Fibroblast of villous mesenchyme (primary cell): ENCODE results near the gene JAK1. TPM values are rescaled to one million over a fixed set of nuclear protein-coding genes. Genes with fewer than 3 reads are reported as not detected.

Source experiments
- DNase-seq: peaks from one replicate; pipeline ENCODE4 v3.0.0-alpha.2; 2010; ENCODE audit warnings: low read depth
- H3K4me3 ChIP-seq: 2 replicates; pipeline ENCODE4 v1.5.1; 2011; ENCODE audit warnings: low read depth, mild to moderate bottlenecking, low read length
- CTCF ChIP-seq: IDR thresholded peaks from 2 replicates; pipeline ENCODE4 v1.5.1; 2012; ENCODE audit warnings: low read depth, mild to moderate bottlenecking, low read length; ENCODE audit not compliant: insufficient read depth
- total RNA-seq: library from RNA; depleted of rRNA; stranded (reverse); fragments of >200 nt; gene quantifications from 2 replicates; pipeline ENCODE4 v1.2.3, GENCODE V29; 2012

Gene JAK1
- total RNA-seq, 1 donor: 125 TPM

- TF ChIP-seq CTCF: no peak
- no peak overlapping the region for H3K4me3 ChIP-seq
- DNase-seq: no peak
Observed at GRCh38 chr1:64873576-64873975, 92.8 kb downstream of the JAK1 start.

GRCh38 chr1:64872067-64872466, 94.3 kb downstream of the JAK1 start:
- H3K4me3 ChIP-seq: no peak overlapping the region
- no peak for TF ChIP-seq CTCF
- DNase-seq: no peak

- TF ChIP-seq CTCF: no peak
- H3K4me3 ChIP-seq: no peak overlapping the region
- DNase-seq: no peak
Observed at GRCh38 chr1:64871256-64871655, 95.1 kb downstream of the JAK1 start.

DNA sequence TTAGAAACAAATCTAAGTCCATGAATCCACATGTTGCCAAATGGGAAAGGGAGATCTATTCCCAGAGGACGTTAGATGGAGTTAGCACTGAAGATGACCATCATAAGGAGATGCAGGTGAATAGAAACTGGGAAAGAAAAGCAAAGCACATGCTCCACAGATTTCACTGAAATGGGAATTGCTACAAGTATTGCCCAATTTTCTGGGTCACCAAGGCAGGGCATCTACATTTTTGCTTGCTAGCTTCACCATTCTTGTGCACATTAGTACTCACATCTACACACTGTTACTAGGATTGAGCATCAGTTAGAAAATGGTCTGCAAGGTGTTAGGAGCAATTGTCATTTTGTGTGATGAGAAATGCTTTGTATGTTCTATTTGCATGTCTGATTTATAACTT, 99.1 kb downstream of the JAK1 start:
- TF ChIP-seq CTCF: no peak
- no peak for DNase-seq
- no peak overlapping the region for H3K4me3 ChIP-seq

DNA sequence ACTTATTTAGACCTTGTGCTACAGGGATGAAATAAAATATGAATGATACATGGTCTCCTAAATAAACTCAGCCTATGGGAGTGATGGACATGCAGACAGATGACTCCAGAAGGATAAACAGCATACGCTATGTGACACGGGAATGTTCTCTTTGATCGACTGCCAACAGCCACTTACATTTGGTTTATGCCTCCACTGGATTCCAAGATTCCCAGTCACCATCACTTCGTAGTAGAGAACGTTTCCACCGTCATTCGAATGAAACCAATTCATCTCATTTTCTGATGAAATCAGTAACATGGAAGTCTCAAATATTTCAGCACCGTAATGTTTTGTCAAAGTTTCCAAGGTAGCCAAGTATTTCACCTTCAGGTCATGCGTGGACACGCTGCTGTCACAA, 99.7 kb downstream of the JAK1 start:
- TF ChIP-seq CTCF: no peak
- no peak overlapping the region for H3K4me3 ChIP-seq
- no peak for DNase-seq

- TF ChIP-seq CTCF: no peak
- H3K4me3 ChIP-seq: no peak overlapping the region
- no peak for DNase-seq
Observed at GRCh38 chr1:64865105-64865757, 101.1 kb downstream of the JAK1 start.

DNA sequence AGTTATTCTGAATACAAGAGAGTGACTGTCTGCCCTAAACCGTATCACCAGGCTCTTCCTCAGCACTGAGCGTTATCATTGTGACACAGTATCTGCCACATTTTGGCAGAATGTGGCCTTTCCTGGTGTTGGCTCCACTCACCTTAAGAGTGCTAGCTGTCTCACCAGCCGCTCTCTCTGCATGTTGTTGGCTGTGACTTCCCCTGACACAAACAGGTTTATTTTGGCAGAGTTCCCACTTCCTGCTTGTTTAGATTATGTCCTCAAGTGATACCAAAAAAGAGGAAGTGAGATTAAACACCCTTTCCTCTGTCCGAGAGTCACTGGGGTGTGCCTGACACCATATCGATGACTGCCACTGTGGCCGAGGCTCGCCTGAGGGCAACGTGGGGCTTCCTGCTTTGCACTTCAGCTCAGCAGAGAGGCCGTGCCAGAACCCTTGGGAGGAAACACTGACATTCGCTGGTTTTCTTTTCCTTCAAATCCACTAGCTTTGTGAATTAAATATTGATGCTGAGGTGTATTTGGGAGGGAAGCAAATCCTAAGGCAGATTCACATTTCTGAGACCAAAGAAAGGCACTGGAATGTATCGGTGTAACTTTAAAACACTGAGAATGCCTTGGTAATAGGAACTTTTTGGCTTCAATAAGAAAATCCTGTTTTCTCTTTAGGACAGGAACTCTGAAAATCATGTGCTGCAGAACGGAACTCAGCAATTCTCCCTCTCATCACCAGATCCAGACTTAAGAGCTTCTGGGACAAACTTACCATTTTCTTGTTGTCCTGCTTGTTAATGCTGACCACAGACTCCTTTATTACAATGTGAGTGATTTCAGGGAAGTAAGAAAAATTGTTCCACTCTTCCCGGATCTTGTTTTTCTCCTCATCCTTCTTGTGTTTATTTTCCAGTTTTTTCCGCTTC, 102.1 kb downstream of the JAK1 start:
- no peak for TF ChIP-seq CTCF
- DNase-seq: no peak
- no peak overlapping the region for H3K4me3 ChIP-seq
